OCI-LY1 (cell line): ENCODE results near the gene MAGT1.

ENCODE experiments used
- H2AFZ ChIP-seq: fragments of 200-600 bp; sonication (generic), shearing (Covaris generic); 2 replicates; pipeline ENCODE4 v1.6.0; 2014; ENCODE audit warnings: antibody characterized with exemption, mild to moderate bottlenecking, low read length
- H3F3A ChIP-seq: fragments of 200-600 bp; sonication (generic), shearing (Covaris generic); 2 replicates; pipeline ENCODE4 v1.6.0; 2014; ENCODE audit warnings: mild to moderate bottlenecking, antibody characterized with exemption, low read length, moderate library complexity; ENCODE audit not compliant: insufficient read depth
- H3K27ac ChIP-seq: fragments of 200-600 bp; sonication (generic); 2 replicates; pipeline ENCODE4 v1.5.1; 2014; ENCODE audit warnings: low read length, mixed run types, mild to moderate bottlenecking, low read depth; ENCODE audit not compliant: poor library complexity, severe bottlenecking
- H3K27me3 ChIP-seq: fragments of 200-600 bp; sonication (generic); 2 replicates; pipeline ENCODE4 v1.6.0; 2014; ENCODE audit warnings: antibody characterized with exemption, mild to moderate bottlenecking, low read length, moderate library complexity; ENCODE audit not compliant: insufficient read depth
- H3K36me3 ChIP-seq: fragments of 200-600 bp; sonication (generic); 2 replicates; pipeline ENCODE4 v1.6.1; 2014; ENCODE audit warnings: mild to moderate bottlenecking, antibody characterized with exemption, low read length, moderate library complexity, mixed read lengths; ENCODE audit not compliant: insufficient read depth
- H3K4me1 ChIP-seq: fragments of 200-600 bp; sonication (generic); 2 replicates; pipeline ENCODE4 v1.5.1; 2014; ENCODE audit warnings: mild to moderate bottlenecking, low read length, moderate library complexity; ENCODE audit not compliant: insufficient read depth, severe bottlenecking
- H3K4me2 ChIP-seq: fragments of 200-600 bp; sonication (generic), shearing (Covaris generic); 2 replicates; pipeline ENCODE4 v1.6.1; 2014; ENCODE audit warnings: low read length
- H3K4me3 ChIP-seq: fragments of 200-600 bp; sonication (generic); 2 replicates; pipeline ENCODE4 v1.5.1; 2014; ENCODE audit warnings: low read length, low read depth, mild to moderate bottlenecking, mixed read lengths; ENCODE audit not compliant: poor library complexity, severe bottlenecking
- H3K79me2 ChIP-seq: fragments of 200-600 bp; shearing (Covaris generic); 2 replicates; pipeline ENCODE4 v1.6.1; 2016; ENCODE audit warnings: mixed run types, low read length, mixed read lengths; ENCODE audit not compliant: insufficient read depth
- H3K9ac ChIP-seq: fragments of 200-600 bp; sonication (generic), shearing (Covaris generic); 2 replicates; pipeline ENCODE4 v1.6.1; 2014; ENCODE audit warnings: mild to moderate bottlenecking, low read length, mixed read lengths
- H3K9me2 ChIP-seq: fragments of 200-600 bp; sonication (generic), shearing (Covaris generic); 2 replicates; pipeline ENCODE4 v1.6.1; 2014; ENCODE audit warnings: low read depth, mild to moderate bottlenecking, low read length, mixed read lengths
- H3K9me3 ChIP-seq: fragments of 200-600 bp; shearing (Covaris generic); 2 replicates; pipeline ENCODE4 v1.6.1; 2014; ENCODE audit warnings: low read length, mixed read lengths
- H4K20me1 ChIP-seq: fragments of 200-600 bp; sonication (generic), shearing (Covaris generic); 2 replicates; pipeline ENCODE4 v1.6.0; 2016; ENCODE audit warnings: mild to moderate bottlenecking, low read length; ENCODE audit not compliant: insufficient read depth
- CTCF ChIP-seq: fragments of 200-600 bp; sonication (generic), shearing (Covaris generic); IDR thresholded peaks from 2 replicates; pipeline ENCODE4 v1.5.1; 2017; ENCODE audit warnings: mild to moderate bottlenecking, antibody characterized with exemption, low read length, moderate library complexity, mixed read lengths
- EZH2 ChIP-seq: fragments of 200-600 bp; sonication (generic), shearing (Covaris generic); IDR thresholded peaks from 2 replicates; pipeline ENCODE4 v1.8.0; 2017; ENCODE audit warnings: borderline replicate concordance, mixed run types, mild to moderate bottlenecking, antibody characterized with exemption, low read length, moderate library complexity, mixed read lengths

The MAGT1 gene

GRCh38 chrX:77901506-77901905, 6.3 kb upstream of the MAGT1 start:
- peak overlapping the region; percentile 74; the same call in 1 of the 2 replicates for H3K4me2 ChIP-seq
- H3K4me1 ChIP-seq, result peaks cover 15% of the 10 kb centered on the region
- no peaks in the 10 kb centered on the region for H4K20me1 ChIP-seq
- no peak overlapping the region for H3K27ac ChIP-seq
- TF ChIP-seq CTCF (no peak), EZH2 (no peak)
- no peaks in the 10 kb centered on the region for H3K9me2 ChIP-seq
- no peaks in the 10 kb centered on the region for H3F3A ChIP-seq
- H2AFZ ChIP-seq, result no peak overlapping the region
- peaks cover 54% of the 10 kb centered on the region for H3K36me3 ChIP-seq
- H3K27me3 ChIP-seq, result no peaks in the 10 kb centered on the region
- no peak overlapping the region for H3K9ac ChIP-seq
- no peak overlapping the region for H3K4me3 ChIP-seq
- peaks cover 34% of the 10 kb centered on the region for H3K79me2 ChIP-seq
- H3K9me3 ChIP-seq, result no peaks in the 10 kb centered on the region

DNA sequence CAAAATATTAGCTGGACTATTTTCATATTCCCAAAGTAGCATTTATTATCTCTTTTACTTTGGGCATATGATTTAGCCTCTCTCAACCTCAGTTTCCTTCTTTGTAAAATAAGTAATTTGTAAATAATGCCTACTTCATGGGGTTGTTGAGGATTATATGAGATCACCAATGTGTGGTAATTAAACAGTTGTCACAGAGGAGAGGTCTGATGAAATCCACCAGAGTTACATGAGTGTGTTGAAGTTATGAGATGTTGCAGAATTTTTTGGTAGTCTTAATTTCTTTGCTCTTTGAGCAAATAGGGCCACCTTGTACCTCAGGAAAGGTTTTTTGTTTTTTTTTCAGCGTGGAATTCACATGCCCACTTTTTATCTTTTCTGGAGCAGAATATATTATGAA, 5.5 kb upstream of the MAGT1 start:
- Histone ChIP-seq H3K27ac (peak overlapping the region; percentile 95), H3K9ac (peak overlapping the region; percentile 100), H3K36me3 (peaks cover 49% of the 10 kb centered on the region), H3K27me3 (no peaks in the 10 kb centered on the region), H3K79me2 (peaks cover 34% of the 10 kb centered on the region), H2AFZ (no peak overlapping the region), H3K9me2 (no peaks in the 10 kb centered on the region), H3F3A (no peaks in the 10 kb centered on the region), H4K20me1 (no peaks in the 10 kb centered on the region), H3K4me1 (peaks cover 18% of the 10 kb centered on the region), H3K4me2 (peak overlapping the region; percentile 74), H3K9me3 (no peaks in the 10 kb centered on the region), H3K4me3 (peak overlapping the region; percentile 99)
- TF ChIP-seq EZH2, result no peak
- no peak for TF ChIP-seq CTCF

DNA sequence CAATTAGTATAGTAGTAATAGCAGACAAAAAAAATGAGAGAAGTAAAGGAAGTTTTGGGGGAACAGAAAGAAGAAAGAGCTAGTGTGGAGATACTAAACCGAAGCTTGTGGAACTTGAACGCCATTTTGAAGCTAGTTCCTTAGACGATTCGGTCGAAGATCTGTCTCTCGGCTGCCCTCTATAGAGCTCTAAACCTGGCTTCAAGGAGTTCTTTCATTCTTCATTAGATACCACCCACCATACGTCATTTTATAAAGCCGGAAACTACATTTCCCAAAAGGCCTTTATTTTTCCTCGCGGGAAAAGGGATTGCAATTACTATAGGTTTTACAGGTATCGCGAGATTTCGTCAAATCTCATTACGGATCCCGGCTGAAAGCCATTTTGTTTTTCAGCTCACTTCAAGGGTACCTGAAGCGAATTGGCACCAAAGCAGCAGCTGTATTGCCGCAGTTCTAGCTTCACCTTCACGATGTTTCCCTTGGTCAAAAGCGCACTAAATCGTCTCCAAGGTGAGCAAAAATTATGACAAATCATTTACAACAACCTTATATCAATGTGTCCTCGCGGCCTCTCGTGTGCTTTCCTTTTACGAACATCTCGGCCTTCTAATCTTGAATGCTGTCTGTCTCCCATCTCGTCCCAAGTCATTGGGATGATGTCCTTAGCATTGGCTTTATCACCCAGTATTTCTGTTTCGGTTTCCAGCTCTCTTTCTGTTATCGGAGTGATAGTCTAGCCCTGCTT, 4.0 kb upstream of the MAGT1 start, which contains the start of gene COX7B:
Gene COX7B (plus strand): TSS at position 388 of the 748 bp plus-strand sequence. CDS start 86 bp downstream, at position 474.
- Histone ChIP-seq H3K4me2 (peak within 1 kb of the TSS; percentile 74), H3K36me3 (peaks cover 41% of the 10 kb centered on the region), H3K9ac (peak within 1 kb of the TSS; percentile 100), H3K79me2 (peaks cover 42% of the 10 kb centered on the region), H3K9me3 (no peaks in the 10 kb centered on the region), H3K9me2 (no peaks in the 10 kb centered on the region), H2AFZ (no peak within 1 kb of the TSS), H3K4me1 (peaks cover 18% of the 10 kb centered on the region), H3K27me3 (no peaks in the 10 kb centered on the region), H4K20me1 (no peaks in the 10 kb centered on the region), H3K27ac (peak within 1 kb of the TSS; percentile 95), H3K4me3 (peak within 1 kb of the TSS; percentile 99), H3F3A (no peaks in the 10 kb centered on the region)
- TF ChIP-seq CTCF (peak; percentile 47), EZH2 (no peak)
